ENCODE results near the gene PHLDA3.
A peak's percentile ranks its signal among the peaks of the same experiment; 100 is the strongest.

The PHLDA3 gene

DNA sequence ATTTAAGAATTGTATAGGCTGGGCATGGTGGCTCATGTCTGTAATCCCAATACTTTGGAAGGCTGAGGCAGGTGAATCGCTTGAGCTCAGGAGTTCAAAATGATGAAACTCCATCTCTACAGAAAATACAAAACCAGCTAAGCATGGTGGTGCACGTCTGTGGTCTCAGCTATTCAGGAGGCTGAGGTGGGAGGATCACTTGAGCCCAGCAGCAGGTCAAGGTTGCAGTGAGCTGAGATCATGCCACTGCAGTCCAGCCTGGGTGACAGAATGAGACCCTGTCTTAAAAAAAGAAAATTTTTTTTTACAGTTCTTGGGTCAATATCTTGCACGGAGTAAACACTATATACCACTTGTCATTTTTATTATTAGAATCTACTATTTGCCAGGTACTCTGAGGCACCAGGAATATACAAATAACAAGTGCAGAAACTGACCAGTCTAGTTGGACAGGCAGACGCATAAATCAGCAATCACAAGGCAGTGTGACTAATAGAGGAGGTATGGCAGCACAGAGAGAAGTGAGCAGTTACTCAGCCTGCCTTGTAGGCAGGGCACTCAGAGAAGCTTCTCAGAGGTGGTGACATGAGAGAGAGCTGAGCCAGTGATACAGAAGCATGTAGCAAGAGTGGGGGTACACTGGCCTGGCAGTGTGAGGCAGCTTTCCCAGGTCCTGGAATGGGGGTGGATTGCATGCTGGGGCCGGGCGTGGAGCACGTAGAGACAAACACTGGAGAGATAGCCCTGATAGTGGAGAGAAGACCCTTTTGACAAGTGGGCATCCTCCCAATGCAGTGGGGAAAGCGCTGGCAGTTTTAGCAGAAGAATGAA, 8.0 kb downstream of the PHLDA3 start:
- DNase-seq: peak; percentile 97

GRCh38 chr1:201459775-201460174, 9.2 kb downstream of the PHLDA3 start:
- no peak for DNase-seq

GRCh38 chr1:201459052-201459451, 9.9 kb downstream of the PHLDA3 start:
- no peak for DNase-seq

DNA sequence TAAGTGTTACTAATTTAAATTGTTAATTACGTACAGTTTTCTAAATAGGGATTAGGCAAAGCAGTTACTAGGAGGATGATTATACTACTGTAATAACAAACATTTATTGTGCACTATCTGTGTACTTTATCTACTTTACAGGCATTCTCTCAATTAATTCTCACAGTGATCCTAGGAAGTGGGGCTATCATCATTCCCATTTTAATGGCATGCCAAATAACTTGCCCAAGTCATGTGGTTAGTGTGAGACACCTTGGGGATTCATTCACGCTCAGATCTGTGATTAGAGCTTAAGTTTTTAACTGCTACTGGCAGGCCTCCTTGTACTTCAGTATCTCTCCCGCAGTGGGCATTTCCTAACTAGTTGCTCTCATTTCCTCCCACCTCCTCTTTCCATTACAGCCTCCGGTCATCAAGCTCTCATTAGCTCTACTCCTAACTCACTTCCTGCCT, 11.5 kb downstream of the PHLDA3 start:
- DNase-seq: no peak

DNA sequence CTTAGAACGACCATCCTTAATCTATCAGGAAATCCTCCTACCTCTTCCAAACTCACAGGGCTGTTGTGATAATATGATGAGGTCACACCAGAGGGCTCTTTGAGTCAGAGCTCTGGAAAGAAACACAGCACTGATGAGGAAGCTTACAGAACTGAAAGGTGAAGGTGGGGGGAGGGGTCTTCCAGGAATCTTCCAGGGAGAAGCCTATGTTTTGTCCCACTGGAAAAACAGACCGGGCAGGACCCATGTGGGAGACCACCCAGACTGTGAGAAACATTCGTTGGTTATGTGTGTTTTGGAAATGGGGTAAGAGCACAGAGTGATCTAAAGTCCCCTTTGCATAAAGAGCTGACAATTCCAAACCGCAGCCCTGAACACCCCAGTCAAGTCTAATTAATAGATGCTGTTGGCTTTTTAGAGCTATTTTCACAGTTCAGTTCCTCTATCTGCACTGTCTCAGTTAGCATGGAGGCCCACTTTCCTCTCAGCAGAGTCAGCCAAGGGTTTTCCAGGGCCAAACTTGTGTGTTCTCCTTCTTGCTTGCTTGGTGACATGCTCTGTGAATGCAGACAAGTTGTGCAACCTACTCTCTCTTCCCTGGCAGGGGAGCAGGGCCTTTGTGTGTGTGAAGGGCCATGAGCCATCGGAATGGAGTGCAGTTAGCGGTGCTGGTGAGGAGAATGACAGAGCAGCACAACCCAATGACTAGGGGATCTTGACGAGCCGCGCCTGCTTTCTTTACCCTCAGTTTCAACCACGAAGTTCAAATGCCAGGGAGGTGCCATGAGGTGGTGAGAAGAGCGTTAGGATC, 12.3 kb downstream of the PHLDA3 start:
- DNase-seq: peak; percentile 97

- DNase-seq: no peak
Measured at GRCh38 chr1:201455098-201455497, 13.9 kb downstream of the PHLDA3 start.

- DNase-seq: no peak
Measured at GRCh38 chr1:201454608-201455007, 14.4 kb downstream of the PHLDA3 start.

- DNase-seq: no peak
Measured at GRCh38 chr1:201452866-201453265, 16.1 kb downstream of the PHLDA3 start.

- peak; percentile 81 for DNase-seq
Measured at GRCh38 chr1:201450721-201451291, 18.2 kb downstream of the PHLDA3 start.

DNA sequence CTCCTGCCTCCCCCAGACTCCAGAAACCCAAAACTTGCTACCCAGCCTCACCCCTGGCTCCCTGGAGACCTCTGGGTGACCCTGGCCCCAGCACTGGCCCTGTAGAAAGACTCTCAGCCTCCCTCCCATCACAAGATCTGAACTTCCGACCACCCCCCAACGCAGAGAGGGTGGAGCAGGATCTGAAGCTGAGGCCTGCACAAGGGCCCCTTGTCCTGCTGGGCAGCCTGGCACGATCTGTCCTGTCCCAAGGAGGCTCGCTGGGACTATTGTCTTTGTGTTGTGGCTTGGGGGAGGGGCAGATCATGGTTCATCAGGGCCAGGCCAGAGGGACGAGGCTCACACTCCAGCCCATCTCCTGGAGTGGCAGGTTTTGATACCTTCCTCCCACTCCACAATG, 20.0 kb downstream of the PHLDA3 start:
- DNase-seq: no peak

GRCh38 chr1:201447903-201448871, 20.8 kb downstream of the PHLDA3 start:
- DNase-seq: peak; percentile 73

GRCh38 chr1:201445310-201445709, 23.7 kb downstream of the PHLDA3 start:
- DNase-seq: no peak

DNA sequence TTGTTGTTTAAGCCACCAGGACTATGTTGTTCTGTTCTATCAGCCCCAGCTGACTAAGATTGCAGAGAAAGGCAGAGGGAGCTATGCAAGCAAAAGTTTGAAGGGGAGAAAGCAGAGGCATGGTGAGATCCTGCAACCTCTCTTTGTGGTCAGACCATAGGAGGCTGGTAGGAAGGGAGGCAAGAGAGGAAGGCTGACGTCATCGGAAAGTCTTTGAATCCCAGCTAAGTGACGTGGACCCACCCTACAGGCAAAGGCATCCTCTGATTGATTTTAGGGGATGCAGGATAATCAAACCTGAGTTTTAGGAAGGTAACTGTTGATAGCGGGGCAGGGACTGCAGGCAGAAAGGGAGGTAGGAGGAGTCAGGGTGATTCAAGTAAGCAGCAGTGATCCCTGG, 24.2 kb downstream of the PHLDA3 start:
- DNase-seq: peak; percentile 35

DNA sequence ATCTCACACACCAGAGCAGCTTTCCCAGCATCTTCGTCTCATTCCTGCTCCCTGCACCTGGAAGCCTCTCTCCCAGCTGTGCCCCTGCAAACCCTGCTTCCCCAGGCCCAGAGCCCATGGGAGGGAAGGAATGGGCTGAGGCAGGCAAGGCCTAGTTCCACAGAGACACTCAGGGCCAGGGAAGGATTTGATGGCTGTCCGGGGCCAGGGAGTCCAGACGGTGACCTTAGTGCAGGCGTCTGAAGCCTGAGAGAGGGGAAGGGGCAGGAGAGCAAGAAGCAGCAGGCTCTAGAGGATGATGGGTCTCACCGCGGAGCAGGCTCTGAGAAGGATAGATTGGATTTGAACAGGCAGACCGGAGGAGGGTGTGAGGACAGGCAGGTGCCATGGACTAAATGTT, 25.2 kb downstream of the PHLDA3 start:
- DNase-seq: no peak

GRCh38 chr1:201436969-201437368, 32.0 kb downstream of the PHLDA3 start:
- DNase-seq: no peak

- peak; percentile 48 for DNase-seq
Measured at GRCh38 chr1:201436393-201436792, 32.6 kb downstream of the PHLDA3 start.

DNA sequence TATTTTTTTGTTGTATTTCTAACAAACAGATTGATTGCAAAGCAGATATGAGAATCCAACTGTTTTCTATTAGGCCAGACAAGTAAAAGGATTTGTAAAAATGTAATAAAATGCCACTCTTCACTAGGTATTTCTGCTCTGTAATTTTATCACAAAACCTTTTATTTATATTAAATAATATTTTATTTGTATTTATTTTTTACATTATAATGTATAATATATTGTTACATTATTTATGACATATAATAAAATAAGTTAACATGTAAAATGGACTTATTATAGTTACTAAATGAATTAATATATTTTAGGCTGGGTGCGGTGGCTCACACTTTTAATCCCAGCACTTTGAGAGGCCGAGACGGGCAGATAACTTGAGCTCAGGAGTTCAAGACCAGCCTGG, 34.7 kb downstream of the PHLDA3 start:
- no peak for DNase-seq

- no peak for DNase-seq
Measured at GRCh38 chr1:201433609-201434008, 35.4 kb downstream of the PHLDA3 start.

DNA sequence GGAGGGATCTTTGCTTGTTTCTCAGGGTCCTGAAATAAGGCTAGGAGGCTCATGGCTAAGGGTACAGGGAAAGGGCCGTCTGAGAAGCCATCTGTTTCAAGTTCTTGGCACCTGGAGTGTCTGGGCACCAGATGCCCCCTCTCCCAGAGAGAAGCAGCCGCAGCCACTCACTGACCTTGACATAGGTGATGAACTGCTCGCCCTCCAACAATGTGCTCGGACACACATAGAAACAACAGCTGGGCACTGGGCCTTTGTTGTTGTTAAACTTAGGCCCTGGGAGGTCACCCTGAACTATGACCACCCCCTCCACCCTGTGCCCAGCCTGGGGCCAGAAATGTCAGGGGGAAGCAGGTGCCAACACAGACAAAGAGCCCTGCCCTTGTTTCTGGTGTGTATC, 38.2 kb downstream of the PHLDA3 start:
- no peak for DNase-seq

DNA sequence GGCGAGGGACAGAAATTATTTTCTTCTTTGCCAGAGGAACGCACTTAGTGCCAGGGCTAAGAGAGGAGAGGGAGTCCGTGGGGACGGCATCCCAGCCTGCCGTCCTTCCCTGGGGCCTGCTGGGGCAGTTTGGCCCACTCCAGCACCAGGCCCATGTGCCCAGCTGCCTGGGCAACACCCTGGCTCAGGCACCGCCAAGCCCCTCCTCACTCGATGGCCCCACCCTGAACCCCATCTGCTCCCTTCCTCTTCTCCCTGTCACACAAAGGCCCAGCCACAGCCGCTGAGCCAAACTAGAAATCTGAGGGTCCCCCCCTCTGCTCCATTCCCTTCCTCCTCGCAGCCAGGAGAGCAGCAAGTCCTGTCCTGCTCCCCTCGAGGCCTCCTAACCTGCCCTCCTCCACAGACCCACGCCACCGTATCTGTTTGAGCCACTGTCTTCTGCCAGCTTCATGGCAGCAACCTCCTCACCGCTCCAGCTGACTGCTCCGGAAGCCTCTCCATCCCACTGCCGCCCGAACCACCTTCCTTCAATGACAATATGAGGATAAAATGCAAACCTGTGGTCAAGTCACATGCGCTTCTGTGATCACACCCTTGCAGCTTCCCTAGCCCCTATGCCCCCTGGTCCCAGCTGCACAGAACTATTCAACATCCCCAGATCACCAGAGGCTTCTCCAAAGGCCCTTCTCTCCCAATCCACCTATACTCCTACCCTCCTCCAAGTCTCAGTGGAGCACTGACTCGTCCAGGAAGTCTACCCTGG, 39.1 kb downstream of the PHLDA3 start:
- DNase-seq: no peak

DNA sequence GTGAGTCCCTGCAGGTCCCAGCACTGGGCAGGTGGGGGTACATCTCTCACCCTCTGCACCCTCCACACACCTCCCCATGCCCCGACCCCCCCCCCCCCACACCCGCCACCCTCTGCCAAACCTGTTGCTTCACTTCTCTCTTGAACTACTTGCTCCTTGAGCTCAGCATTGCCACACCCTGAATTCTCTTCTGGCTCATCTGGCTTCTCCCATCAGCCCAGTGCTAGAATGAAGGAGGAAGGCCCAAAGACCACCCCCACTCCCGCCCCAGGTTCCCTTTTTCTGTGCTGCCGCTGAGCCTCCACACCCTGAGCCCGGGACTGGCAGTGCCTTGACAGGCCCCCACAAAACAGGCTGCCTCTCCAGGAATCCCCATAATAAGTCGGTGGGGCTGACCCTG, 41.0 kb downstream of the PHLDA3 start:
- no peak for DNase-seq
